Middle frontal gyrus (tissue), 1 donor: ENCODE measurements around the gene AK5.
"Not testable (repeated sequence)": the region's sequence is repeated elsewhere in the genome, so short reads cannot be mapped to it uniquely, and the experiment has no call there.

Source experiments
- DNase-seq: peaks from one replicate; pipeline ENCODE4 v3.0.0-alpha.2; 2015; ENCODE audit warnings: low spot score; ENCODE audit errors: extremely low spot score

The AK5 gene

GRCh38 chr1:77283701-77284425 lies 2.0 kb downstream of the AK5 start:
- DNase-seq = no peak

GRCh38 chr1:77287535-77287934 lies 5.7 kb downstream of the AK5 start:
- no peak for DNase-seq

- DNase-seq = no peak
These were observed 6.5 kb downstream of the AK5 start for GRCh38 chr1:77288275-77288674.

GRCh38 chr1:77290576-77290975 lies 8.8 kb downstream of the AK5 start:
- no peak for DNase-seq

GRCh38 chr1:77292551-77292950 lies 10.7 kb downstream of the AK5 start:
- no peak for DNase-seq

GRCh38 chr1:77300566-77300965 lies 18.7 kb downstream of the AK5 start:
- no peak for DNase-seq

- DNase-seq = no peak
These were observed 21.6 kb downstream of the AK5 start for GRCh38 chr1:77303387-77303786.

- DNase-seq = no peak
These were observed 27.2 kb downstream of the AK5 start for GRCh38 chr1:77308889-77309621.

- DNase-seq = no peak
These were observed 29.1 kb downstream of the AK5 start for GRCh38 chr1:77310924-77311323.

GRCh38 chr1:77312364-77312763 lies 30.5 kb downstream of the AK5 start:
- not testable (repeated sequence) for DNase-seq

- DNase-seq = no peak
These were observed 31.7 kb downstream of the AK5 start for GRCh38 chr1:77313491-77313890.

GRCh38 chr1:77316006-77316405 lies 34.2 kb downstream of the AK5 start:
- DNase-seq = no peak

GRCh38 chr1:77316966-77317365 lies 35.1 kb downstream of the AK5 start:
- DNase-seq = no peak

- DNase-seq = no peak
These were observed 37.4 kb downstream of the AK5 start for GRCh38 chr1:77319036-77319705.

GRCh38 chr1:77322061-77322900 lies 40.5 kb downstream of the AK5 start:
- DNase-seq = no peak

- DNase-seq = no peak
These were observed 51.7 kb downstream of the AK5 start for GRCh38 chr1:77333501-77333900.

GRCh38 chr1:77336729-77337128 lies 54.9 kb downstream of the AK5 start:
- no peak for DNase-seq

GRCh38 chr1:77339326-77339725 lies 57.5 kb downstream of the AK5 start:
- no peak for DNase-seq

- DNase-seq = no peak
These were observed 59.4 kb downstream of the AK5 start for GRCh38 chr1:77341195-77341594.

- no peak for DNase-seq
These were observed 60.9 kb downstream of the AK5 start for GRCh38 chr1:77342745-77343144.

- DNase-seq = peak; percentile 31
These were observed 65.8 kb downstream of the AK5 start for GRCh38 chr1:77347646-77348045.
